Esophagus squamous epithelium (tissue), 4 donors: Measurements from ENCODE around the gene SRRM4.

Experiments used
- CTCF ChIP-seq, 6 experiments: fragments of 450-650 bp in 4 of 6; fragments of 200-600 bp in 2 of 6; sonication (generic) in 2 of 6; IDR thresholded peaks; one replicate each; pipeline ENCODE4 v1.5.1; 2016 to 2019; ENCODE audit warnings: antibody characterized with exemption in 6 of 6, mild to moderate bottlenecking in 4 of 6, moderate library complexity in 4 of 6
- POLR2A ChIP-seq, 4 donors: fragments of 450-650 bp; IDR thresholded peaks; one replicate each; pipeline ENCODE4 v1.6.1; 2017; ENCODE audit warnings: antibody characterized with exemption in 4 of 4, mild to moderate bottlenecking in 4 of 4, moderate library complexity in 3 of 4

- TF ChIP-seq CTCF (IDR thresholded peaks at IDR 0.05) (no peak), POLR2A (IDR thresholded peaks at IDR 0.05) (no peak)
These were observed 98.2 kb downstream of the SRRM4 start for GRCh38 chr12:119079530-119079929.
